Right lobe of liver (tissue), 6 donors: ENCODE measurements around the gene TBC1D1. TPM values are rescaled to one million over a fixed set of nuclear protein-coding genes. Genes with fewer than 3 reads are reported as not detected.

Experiments used
- ATAC-seq, 4 donors: fragments of 200-7000 bp; cut with Tn5 transposase; one replicate each; pipeline ENCODE4 v1.9.1; 2020; ENCODE audit warnings: mild to moderate bottlenecking in 4 of 4, moderate library complexity in 4 of 4
- DNase-seq, 3 donors: peaks; one replicate each; pipeline ENCODE4 v3.0.0-alpha.2; 2020
- H3K27ac ChIP-seq, 3 donors: fragments of 200-600 bp; one replicate each; pipeline ENCODE4 v1.8.0; 2022
- H3K27me3 ChIP-seq, 2 donors: fragments of 200-600 bp; one replicate each; pipeline ENCODE4 v1.8.0; 2022
- H3K36me3 ChIP-seq, 4 donors: fragments of 200-600 bp; sonication (generic) in 1 of 4; one replicate each; pipeline versions ENCODE4 v1.5.1 to v1.8.0; 2017 to 2022; ENCODE audit warnings: control low read depth in 1 of 4
- H3K4me1 ChIP-seq, 4 donors: fragments of 200-600 bp; sonication (generic) in 1 of 4; one replicate each; pipeline versions ENCODE4 v1.5.1 to v1.8.0; 2017 to 2022; ENCODE audit warnings: control low read depth in 1 of 4
- H3K4me3 ChIP-seq, 3 donors: fragments of 200-600 bp; one replicate each; pipeline ENCODE4 v1.8.0; 2022
- H3K9me3 ChIP-seq, 4 donors: fragments of 200-600 bp; sonication (generic) in 1 of 4; one replicate each; pipeline versions ENCODE4 v1.5.1 to v1.8.0; 2017 to 2022; ENCODE audit warnings: control low read depth in 1 of 4
- POLR2A ChIP-seq: fragments of 450-650 bp; IDR thresholded peaks from one replicate; pipeline ENCODE4 v1.6.1; 2017; ENCODE audit warnings: antibody characterized with exemption, mild to moderate bottlenecking
- WGBS: methylation state at CpG from one replicate; pipeline ENCODE4 v1.1.6; 2018; ENCODE audit warnings: low coverage, low lambda C conversion rate; ENCODE audit not compliant: insufficient coverage; ENCODE audit errors: missing lambda C conversion rate; 5-methylcytosine and 5-hydroxymethylcytosine counted together
- intact Hi-C, 2 donors: fragments of 100-400 bp; cut with DNase I; formaldehyde crosslinking; loops; one replicate each; pipeline versions ENCODE4 v1.11.2 to v1.14.1; 2022
- total RNA-seq, 6 experiments: library from RNA; depleted of rRNA in 2 of 6; stranded (reverse); fragments of >200 nt in 2 of 6; fragmentation: NEBNext Ultra II Directional in 3 of 6; extraction: Animal tissue kit (Norgen Biotek cat#: 25700) in 3 of 6; gene quantifications; one replicate each; pipeline versions ENCODE4 v1.1.0 to v1.2.4, GENCODE V29; 2016 to 2023
- TF ChIP-seq, protein P1 (sequence below), 4 donors: fragments of 200-600 bp in 3 of 4; fragments of 450-650 bp in 1 of 4; IDR thresholded peaks; one replicate each; pipeline versions ENCODE4 v1.5.1 to v1.8.0; 2016 to 2022; ENCODE audit warnings: antibody characterized with exemption in 4 of 4, mild to moderate bottlenecking in 2 of 4
- donor health status: DM: no; HTN: yes; CAD: no.
- donor health status: DM: no; HTN: no; CAD: no.
- donor health status: DM: no; HTN: no; CAD: no.
- donor health status: DM: no; HTN: yes; CAD: no.
- donor health status: DM: no; HTN: yes; CAD: no.

The TBC1D1 gene
- total RNA-seq, 6 experiments from 2014 or later, result 21.2 to 67.5 (median 35.8) TPM

DNA sequence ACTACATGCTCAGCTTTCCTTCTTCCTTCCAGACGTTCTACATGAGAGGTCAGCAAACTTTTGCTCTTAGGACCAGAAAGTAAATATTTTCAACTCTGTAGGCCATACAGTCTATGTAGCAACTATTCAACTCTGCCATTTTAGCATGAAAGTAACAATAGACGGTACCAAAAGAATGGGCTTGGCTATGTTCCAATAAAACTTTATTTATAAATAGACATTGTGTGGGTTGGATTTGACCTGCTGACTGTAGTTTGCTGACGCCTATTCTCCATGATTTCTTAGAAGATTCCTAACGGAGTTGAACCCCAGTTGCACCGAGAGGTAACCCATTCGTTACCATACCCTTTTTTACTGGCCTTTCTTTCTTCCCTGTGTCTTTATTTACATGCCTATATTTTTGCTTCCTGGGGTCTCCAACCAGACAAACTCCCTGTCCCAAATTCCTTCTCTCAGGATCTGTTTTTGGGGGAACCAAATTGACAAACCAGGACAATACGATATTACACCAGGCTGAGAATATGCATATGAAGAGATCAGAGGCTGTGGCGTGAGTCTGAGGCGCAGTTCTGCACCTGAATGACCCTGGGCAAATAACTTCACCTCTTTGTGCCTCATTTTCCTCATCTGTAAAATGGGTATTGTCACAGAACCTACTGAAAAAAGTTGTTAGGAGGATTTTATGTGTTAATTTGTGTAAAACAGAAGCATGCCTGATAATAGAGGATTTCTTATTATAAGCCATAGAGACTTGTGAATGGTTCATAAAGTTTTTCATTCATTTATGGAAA, 58.9 kb downstream of the TBC1D1 start:
- WGBS, result 68% methylated on average over 9 of the region's 9 CpGs
- intact Hi-C loops, result no loop called here
- Histone ChIP-seq H3K27me3 (no peaks in the 10 kb centered on the region), H3K4me3 (no peak overlapping the region), H3K27ac (no peak overlapping the region), H3K9me3 (no peaks in the 10 kb centered on the region), H3K36me3 (no peaks in the 10 kb centered on the region), H3K4me1 (peaks cover 0 to 7% (median 0%) of the 10 kb centered on the region in 4 donors)
- DNase-seq, result no peak
- ATAC-seq, result no peak
- TF ChIP-seq, protein P1, sequence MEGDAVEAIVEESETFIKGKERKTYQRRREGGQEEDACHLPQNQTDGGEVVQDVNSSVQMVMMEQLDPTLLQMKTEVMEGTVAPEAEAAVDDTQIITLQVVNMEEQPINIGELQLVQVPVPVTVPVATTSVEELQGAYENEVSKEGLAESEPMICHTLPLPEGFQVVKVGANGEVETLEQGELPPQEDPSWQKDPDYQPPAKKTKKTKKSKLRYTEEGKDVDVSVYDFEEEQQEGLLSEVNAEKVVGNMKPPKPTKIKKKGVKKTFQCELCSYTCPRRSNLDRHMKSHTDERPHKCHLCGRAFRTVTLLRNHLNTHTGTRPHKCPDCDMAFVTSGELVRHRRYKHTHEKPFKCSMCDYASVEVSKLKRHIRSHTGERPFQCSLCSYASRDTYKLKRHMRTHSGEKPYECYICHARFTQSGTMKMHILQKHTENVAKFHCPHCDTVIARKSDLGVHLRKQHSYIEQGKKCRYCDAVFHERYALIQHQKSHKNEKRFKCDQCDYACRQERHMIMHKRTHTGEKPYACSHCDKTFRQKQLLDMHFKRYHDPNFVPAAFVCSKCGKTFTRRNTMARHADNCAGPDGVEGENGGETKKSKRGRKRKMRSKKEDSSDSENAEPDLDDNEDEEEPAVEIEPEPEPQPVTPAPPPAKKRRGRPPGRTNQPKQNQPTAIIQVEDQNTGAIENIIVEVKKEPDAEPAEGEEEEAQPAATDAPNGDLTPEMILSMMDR (IDR thresholded peaks at IDR 0.05), result no peak
- TF ChIP-seq POLR2A, result no peak

- DNase-seq (no peak), ATAC-seq (peak; percentile 62 to 89 (median 77))
- no peak overlapping the region for H3K4me3 ChIP-seq
- WGBS, result 56% methylated on average over 9 of the region's 10 CpGs
- intact Hi-C loops, result no loop called here
- H3K36me3 ChIP-seq, result no peaks in the 10 kb centered on the region
- peak overlapping the region in 1 of 3 donors; percentile 13 for H3K27ac ChIP-seq
- no peaks in the 10 kb centered on the region for H3K27me3 ChIP-seq
- H3K4me1 ChIP-seq, result peaks cover 0 to 7% (median 0%) of the 10 kb centered on the region in 4 donors
- H3K9me3 ChIP-seq, result no peaks in the 10 kb centered on the region
- TF ChIP-seq, protein P1 (IDR thresholded peaks at IDR 0.05), result no peak
- TF ChIP-seq POLR2A, result no peak
Measured at GRCh38 chr4:37951461-37952352, 60.8 kb downstream of the TBC1D1 start.

GRCh38 chr4:37953156-37953555, 62.3 kb downstream of the TBC1D1 start:
- DNase-seq, result no peak
- H3K27ac ChIP-seq, result no peak overlapping the region
- TF ChIP-seq, protein P1 (IDR thresholded peaks at IDR 0.05), result no peak
- TF ChIP-seq POLR2A, result no peak
- H3K4me1 ChIP-seq, result peaks cover 0 to 7% (median 0%) of the 10 kb centered on the region in 4 donors
- H3K4me3 ChIP-seq, result no peak overlapping the region
- H3K36me3 ChIP-seq, result no peaks in the 10 kb centered on the region
- no peak for ATAC-seq
- 47% methylated on average over 1 of the region's 1 CpG for WGBS
- no peaks in the 10 kb centered on the region for H3K9me3 ChIP-seq
- intact Hi-C loops, result no loop called here
- H3K27me3 ChIP-seq, result no peaks in the 10 kb centered on the region

DNA sequence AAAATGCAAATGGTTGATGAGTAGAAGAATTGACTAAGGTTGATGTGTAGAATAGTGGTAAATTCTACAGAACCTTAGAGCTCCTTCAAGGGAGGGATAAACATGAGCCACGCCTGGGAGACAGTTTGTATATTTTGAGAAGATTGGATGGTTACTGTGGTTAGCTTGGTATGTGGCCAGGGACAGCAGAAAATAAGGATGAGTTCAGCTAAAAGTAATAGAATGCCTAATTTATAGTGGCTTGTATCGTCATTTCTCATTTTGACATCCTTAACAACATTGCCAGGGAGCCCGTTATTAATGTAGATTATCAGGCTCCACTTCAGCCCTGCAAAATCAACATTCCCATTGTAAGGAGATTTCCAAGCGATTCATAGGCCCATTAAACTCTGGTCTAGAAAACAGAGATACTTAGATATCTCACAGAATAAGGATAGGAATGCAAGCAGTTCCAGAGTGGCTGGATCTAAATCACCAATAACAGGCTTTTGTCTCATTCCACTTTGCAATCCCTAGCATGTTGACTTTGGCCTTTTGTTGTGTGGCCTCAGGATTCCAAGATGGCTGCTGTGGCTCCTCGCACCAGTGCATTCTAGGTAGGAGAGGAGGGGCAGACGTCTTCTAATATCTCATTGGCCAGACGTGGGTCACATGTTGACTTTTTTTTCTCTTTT, 62.9 kb downstream of the TBC1D1 start:
- ATAC-seq, result no peak
- Histone ChIP-seq H3K9me3 (no peaks in the 10 kb centered on the region), H3K36me3 (no peaks in the 10 kb centered on the region), H3K4me1 (peaks cover 0 to 7% (median 0%) of the 10 kb centered on the region in 4 donors), H3K4me3 (no peak overlapping the region), H3K27ac (no peak overlapping the region), H3K27me3 (no peaks in the 10 kb centered on the region)
- DNase-seq, result no peak
- 68% methylated on average over 6 of the region's 7 CpGs for WGBS
- intact Hi-C loops, result no loop called here
- TF ChIP-seq, protein P1 (IDR thresholded peaks at IDR 0.05), result no peak
- no peak for TF ChIP-seq POLR2A
